Smooth muscle cell (in vitro differentiated cells): ENCODE measurements around the gene COX8C. TPM values are rescaled to one million over a fixed set of nuclear protein-coding genes. Genes with fewer than 3 reads are reported as not detected.

Source experiments
- DNase-seq: peaks from one replicate; lab custom pipeline; 2025; ENCODE audit not compliant: unreplicated experiment; lab: John Stamatoyannopoulos, UW
- H2AFZ ChIP-seq: fragments of 200-600 bp; sonication (generic); 2 replicates; pipeline ENCODE4 v1.6.0; 2016; ENCODE audit warnings: antibody characterized with exemption, low read depth, mild to moderate bottlenecking
- H3F3A ChIP-seq: fragments of 200-600 bp; sonication (generic); 2 replicates; pipeline ENCODE4 v1.6.0; 2017; ENCODE audit warnings: antibody characterized with exemption, low read depth
- H3K27ac ChIP-seq: fragments of 200-600 bp; sonication (generic); 2 replicates; pipeline ENCODE4 v1.5.1; 2016; ENCODE audit warnings: low read depth, mild to moderate bottlenecking
- H3K27me3 ChIP-seq: fragments of 200-600 bp; sonication (generic); 2 replicates; pipeline ENCODE4 v1.6.1; 2016; ENCODE audit warnings: low read depth, mild to moderate bottlenecking
- H3K36me3 ChIP-seq: fragments of 200-600 bp; sonication (generic); 2 replicates; pipeline ENCODE4 v1.5.1; 2016; ENCODE audit warnings: low read depth
- H3K4me1 ChIP-seq: fragments of 200-600 bp; sonication (generic); 2 replicates; pipeline ENCODE4 v1.5.1; 2016; ENCODE audit warnings: low read depth
- H3K4me2 ChIP-seq: fragments of 200-600 bp; sonication (generic); 2 replicates; pipeline ENCODE4 v1.6.0; 2016; ENCODE audit warnings: mild to moderate bottlenecking
- H3K4me3 ChIP-seq: fragments of 200-600 bp; sonication (generic); 2 replicates; pipeline ENCODE4 v1.5.1; 2016; ENCODE audit warnings: mild to moderate bottlenecking
- H3K79me2 ChIP-seq: fragments of 200-600 bp; sonication (generic); 2 replicates; pipeline ENCODE4 v1.6.0; 2016; ENCODE audit warnings: low read depth, mild to moderate bottlenecking
- H3K9ac ChIP-seq: fragments of 200-600 bp; sonication (generic); 2 replicates; pipeline ENCODE4 v1.6.0; 2016; ENCODE audit warnings: low read depth
- H3K9me3 ChIP-seq: fragments of 200-600 bp; sonication (generic); replicated peaks from 2 replicates; pipeline ENCODE4 v1.5.1; 2016; ENCODE audit warnings: low read depth
- H4K20me1 ChIP-seq: fragments of 200-600 bp; sonication (generic); 2 replicates; pipeline ENCODE4 v1.6.0; 2016; ENCODE audit warnings: low read depth
- WGBS: methylation state at CpG from one replicate; pipeline ENCODE4 v1.1.7; 2016; ENCODE audit warnings: low lambda C conversion rate; 5-methylcytosine and 5-hydroxymethylcytosine counted together
- polyA plus RNA-seq: library from polyadenylated mRNA; unstranded; fragments of >200 nt; fragmentation: Nextera tagmentation; extraction: Ambion mirVana; gene quantifications from 2 replicates; pipeline ENCODE4 v1.2.1, GENCODE V29; 2016
- total RNA-seq: library from RNA; depleted of rRNA; stranded (reverse); fragments of >200 nt; gene quantifications from 2 replicates; pipeline ENCODE4 v1.2.3, GENCODE V29; 2014
- TF ChIP-seq, protein P1 (sequence below): fragments of 200-600 bp; sonication (generic); IDR thresholded peaks from 2 replicates; pipeline ENCODE4 v1.5.1; 2017; ENCODE audit warnings: borderline replicate concordance, mild to moderate bottlenecking, antibody characterized with exemption; ENCODE audit not compliant: insufficient read depth, poor library complexity, severe bottlenecking

COX8C gene
- total and polyA plus RNA-seq, 2 experiments from 2014 or later: not detected

DNA sequence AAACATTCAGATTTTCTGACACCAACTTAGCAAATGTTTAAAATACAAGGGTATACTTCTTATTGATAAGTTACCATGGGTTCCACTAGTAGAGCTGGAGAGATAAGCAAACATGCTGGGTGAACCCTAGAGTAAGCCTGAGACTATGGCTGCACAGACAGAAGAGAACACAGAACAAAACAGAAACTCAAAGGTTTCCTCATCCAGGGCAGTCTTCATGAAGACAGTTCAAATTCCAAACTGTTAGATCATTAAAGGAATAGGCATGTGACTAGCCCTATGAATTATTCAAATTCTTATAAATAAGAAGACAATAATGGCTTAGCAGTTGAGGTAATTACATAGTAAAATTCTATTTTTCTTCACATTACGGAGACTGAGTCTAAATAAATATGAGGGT lies 42.2 kb upstream of the COX8C start:
- Histone ChIP-seq H3K4me2 (no peak overlapping the region), H2AFZ (no peak overlapping the region), H4K20me1 (peaks cover 87% of the 10 kb centered on the region), H3K79me2 (peaks cover 78% of the 10 kb centered on the region), H3K36me3 (no peaks in the 10 kb centered on the region), H3F3A (peaks cover 3% of the 10 kb centered on the region), H3K9me3 (no peaks in the 10 kb centered on the region), H3K9ac (no peak overlapping the region), H3K4me1 (peaks cover 25% of the 10 kb centered on the region), H3K27me3 (no peaks in the 10 kb centered on the region), H3K4me3 (no peak overlapping the region), H3K27ac (peak overlapping the region; percentile 48)
- TF ChIP-seq, protein P1, sequence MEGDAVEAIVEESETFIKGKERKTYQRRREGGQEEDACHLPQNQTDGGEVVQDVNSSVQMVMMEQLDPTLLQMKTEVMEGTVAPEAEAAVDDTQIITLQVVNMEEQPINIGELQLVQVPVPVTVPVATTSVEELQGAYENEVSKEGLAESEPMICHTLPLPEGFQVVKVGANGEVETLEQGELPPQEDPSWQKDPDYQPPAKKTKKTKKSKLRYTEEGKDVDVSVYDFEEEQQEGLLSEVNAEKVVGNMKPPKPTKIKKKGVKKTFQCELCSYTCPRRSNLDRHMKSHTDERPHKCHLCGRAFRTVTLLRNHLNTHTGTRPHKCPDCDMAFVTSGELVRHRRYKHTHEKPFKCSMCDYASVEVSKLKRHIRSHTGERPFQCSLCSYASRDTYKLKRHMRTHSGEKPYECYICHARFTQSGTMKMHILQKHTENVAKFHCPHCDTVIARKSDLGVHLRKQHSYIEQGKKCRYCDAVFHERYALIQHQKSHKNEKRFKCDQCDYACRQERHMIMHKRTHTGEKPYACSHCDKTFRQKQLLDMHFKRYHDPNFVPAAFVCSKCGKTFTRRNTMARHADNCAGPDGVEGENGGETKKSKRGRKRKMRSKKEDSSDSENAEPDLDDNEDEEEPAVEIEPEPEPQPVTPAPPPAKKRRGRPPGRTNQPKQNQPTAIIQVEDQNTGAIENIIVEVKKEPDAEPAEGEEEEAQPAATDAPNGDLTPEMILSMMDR: no peak
- no peak for DNase-seq
- WGBS: 98% methylated on average over 1 of the region's 1 CpG

GRCh38 chr14:93305725-93306418 lies 41.1 kb upstream of the COX8C start:
- WGBS: 72% methylated on average over 6 of the region's 6 CpGs
- Histone ChIP-seq H2AFZ (no peak overlapping the region), H4K20me1 (peaks cover 91% of the 10 kb centered on the region), H3K27ac (peak overlapping the region; percentile 48), H3K79me2 (peaks cover 80% of the 10 kb centered on the region), H3K9ac (no peak overlapping the region), H3K36me3 (no peaks in the 10 kb centered on the region), H3K4me2 (no peak overlapping the region), H3K4me3 (no peak overlapping the region), H3K4me1 (peaks cover 21% of the 10 kb centered on the region), H3K27me3 (no peaks in the 10 kb centered on the region), H3K9me3 (no peaks in the 10 kb centered on the region), H3F3A (peaks cover 3% of the 10 kb centered on the region)
- no peak for DNase-seq
- TF ChIP-seq, protein P1: no peak

DNA sequence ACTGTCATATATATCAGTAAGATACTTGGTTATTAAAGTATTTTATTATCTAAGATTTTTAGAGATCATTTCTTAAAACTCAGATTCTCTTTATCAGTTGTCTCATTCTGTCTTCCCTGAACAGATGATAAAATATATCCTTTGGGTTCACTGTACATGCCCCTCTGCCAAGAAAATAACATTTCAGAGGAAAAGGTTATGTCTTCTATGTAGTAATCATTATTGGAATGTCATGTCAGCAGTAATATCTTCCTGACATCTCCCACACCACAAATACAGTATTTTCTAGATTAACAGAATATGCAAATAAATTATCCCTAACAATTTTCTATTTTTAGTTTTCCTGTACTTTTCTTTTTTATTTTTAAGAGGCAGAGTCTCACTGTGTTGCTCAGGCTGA lies 40.2 kb upstream of the COX8C start:
- Histone ChIP-seq H3K9ac (no peak overlapping the region), H3K4me1 (peaks cover 16% of the 10 kb centered on the region), H3K9me3 (no peaks in the 10 kb centered on the region), H3K79me2 (peaks cover 88% of the 10 kb centered on the region), H3F3A (peaks cover 3% of the 10 kb centered on the region), H3K36me3 (no peaks in the 10 kb centered on the region), H3K27ac (no peak overlapping the region), H3K4me3 (no peak overlapping the region), H3K4me2 (no peak overlapping the region), H4K20me1 (peaks cover 95% of the 10 kb centered on the region), H2AFZ (no peak overlapping the region), H3K27me3 (no peaks in the 10 kb centered on the region)
- TF ChIP-seq, protein P1: no peak
- no peak for DNase-seq

DNA sequence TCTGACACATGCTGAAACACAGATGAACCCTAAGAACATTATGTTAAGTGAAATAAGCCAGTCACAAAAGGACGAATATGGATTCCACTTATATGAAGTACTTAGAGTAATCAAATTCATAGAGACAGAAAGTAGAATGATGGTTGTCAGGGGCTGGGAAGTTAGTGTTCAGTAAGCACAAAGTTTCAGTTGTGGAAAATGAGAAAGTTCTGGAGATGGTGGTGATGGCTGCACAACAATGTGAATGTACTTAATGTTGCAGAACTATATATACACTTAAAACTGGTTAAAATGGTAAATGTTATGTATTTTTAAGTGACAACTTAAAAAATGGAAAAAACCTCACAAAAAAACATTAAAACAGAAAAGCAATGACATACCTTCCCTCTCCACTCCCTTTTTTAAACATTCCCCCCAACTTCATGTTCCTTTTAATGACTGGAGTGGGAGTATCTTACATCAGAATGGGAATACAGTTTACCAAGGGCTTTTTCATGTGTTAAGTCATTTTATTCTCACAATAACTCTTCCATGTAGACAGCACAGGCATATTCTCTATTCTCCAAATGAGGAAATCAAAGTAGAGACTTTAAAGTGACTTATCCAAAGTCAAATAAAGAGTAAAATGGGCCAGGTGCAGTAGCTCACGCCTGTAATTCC lies 38.2 kb upstream of the COX8C start:
- H3K9me3 ChIP-seq: no peaks in the 10 kb centered on the region
- WGBS: 93% methylated on average over 2 of the region's 2 CpGs
- no peaks in the 10 kb centered on the region for H3K27me3 ChIP-seq
- peaks cover 2% of the 10 kb centered on the region for H3F3A ChIP-seq
- H3K9ac ChIP-seq: no peak overlapping the region
- H3K4me1 ChIP-seq: peaks cover 3% of the 10 kb centered on the region
- H3K27ac ChIP-seq: no peak overlapping the region
- no peak overlapping the region for H2AFZ ChIP-seq
- no peak for DNase-seq
- no peaks in the 10 kb centered on the region for H3K36me3 ChIP-seq
- H3K4me2 ChIP-seq: no peak overlapping the region
- no peak overlapping the region for H3K4me3 ChIP-seq
- peaks cover 95% of the 10 kb centered on the region for H4K20me1 ChIP-seq
- peaks cover 100% of the 10 kb centered on the region for H3K79me2 ChIP-seq
- TF ChIP-seq, protein P1: no peak
